Measurements from ENCODE around the gene SLC35G6.
"Not testable (repeated sequence)": the region's sequence is repeated elsewhere in the genome, so short reads cannot be mapped to it uniquely, and the experiment has no call there.

Gene SLC35G6

DNA sequence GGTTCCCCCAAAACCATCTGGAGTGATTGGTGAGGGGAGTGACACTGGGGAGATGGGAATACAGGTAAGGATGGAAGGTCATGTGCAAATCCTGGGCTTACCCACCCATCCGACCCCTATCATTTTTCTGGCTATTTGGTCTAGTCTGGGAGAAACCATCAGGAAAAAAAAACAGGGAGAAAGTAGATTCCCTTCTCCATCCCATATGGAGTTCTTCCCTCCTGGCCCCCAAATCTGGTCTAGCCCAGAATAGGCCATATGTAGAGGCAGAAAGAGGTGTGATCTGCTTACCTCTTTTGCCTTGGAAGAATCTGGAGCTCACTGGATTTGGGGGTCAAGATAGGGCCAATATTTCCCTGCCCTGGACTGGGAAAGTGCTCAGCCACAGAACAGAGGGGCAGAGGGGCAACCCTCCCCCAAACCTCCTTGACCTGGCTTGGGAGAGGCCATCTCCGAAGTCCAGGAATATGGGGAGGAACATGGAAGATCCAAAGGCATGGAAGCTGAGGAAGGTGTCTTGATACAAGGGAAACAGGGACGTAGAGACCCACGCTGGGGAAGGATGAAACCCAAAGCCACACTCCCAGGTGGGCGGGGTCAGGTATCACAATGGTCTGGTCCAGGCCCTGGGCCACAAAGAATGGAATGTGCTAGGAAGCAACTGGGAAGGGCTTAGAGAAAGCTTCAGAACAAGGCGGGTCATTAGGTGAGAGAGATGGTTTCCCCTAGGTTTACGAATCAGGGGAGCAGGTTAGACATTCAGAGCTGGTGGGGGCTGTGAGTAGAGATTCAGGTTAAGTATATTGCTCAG lies 20.2 kb upstream of the SLC35G6 start:
- DNase-seq = no peak

DNA sequence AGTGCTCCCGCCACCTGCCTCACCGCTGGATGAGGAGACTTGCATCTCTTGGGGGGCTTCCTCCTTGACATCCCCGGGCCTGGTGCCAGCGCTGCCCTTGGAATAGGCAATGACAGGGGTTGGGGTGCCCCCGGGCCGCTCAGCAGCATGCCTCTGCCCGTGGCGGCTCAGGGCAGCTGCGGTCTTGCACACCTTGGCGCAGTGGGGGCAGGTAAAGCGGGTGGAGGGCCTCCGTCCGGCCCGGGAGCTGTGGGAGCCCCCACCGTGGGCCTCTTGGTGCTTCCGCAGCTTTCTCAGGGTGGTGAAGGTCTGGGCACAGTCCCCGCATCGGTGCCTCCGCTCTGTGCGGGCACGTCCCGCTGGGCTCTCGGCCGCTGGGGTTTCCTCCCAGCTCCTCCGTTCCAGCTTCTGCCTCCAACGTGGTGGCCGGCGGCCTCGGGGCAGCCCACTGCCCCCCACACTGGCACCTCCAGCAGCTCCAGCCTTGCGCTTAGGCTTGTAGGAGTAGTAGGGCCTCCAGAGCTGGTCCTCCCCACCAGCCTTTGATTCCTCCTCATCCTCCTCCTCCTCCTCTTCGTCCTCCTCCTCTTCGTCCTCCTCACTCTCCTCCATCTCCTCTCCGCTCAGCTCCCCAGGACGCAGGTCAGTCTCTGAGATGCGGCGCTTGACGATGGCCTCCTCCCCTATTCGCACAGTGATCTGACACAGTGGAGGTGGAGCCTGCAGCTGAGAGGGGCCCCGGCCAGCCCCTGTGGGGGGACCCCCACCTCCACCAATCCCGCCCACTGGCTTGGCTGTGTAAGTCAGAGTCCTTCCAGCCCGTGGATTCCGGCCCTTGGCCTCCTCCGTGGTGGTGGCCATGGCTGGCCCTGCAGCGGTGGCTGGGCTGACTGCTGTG lies 18.5 kb upstream of the SLC35G6 start:
- no peak for DNase-seq

DNA sequence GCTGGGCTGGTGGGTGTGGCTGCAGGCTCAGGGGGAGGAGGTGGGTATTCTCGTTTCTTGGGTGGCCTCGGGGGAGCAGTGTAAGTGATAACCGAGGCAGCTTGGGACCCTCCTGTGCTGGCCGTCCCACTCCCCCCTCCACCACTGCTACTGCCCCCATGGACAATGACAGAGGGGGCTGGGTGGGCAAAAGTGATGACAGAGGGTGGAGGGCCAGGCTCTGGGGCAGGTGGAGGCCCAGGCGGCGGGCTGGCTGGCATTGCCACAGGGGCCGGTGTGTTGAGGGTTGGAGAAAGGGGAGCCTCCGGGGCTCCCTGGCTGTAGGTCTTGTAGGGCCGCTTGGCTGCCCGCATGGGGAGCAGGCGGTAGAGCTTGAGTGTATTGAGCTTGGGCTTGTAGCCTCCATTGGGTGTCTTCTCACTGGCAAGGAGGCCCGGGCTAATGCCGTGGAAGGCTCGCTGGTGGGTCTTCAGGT lies 17.8 kb upstream of the SLC35G6 start:
- DNase-seq = no peak

DNA sequence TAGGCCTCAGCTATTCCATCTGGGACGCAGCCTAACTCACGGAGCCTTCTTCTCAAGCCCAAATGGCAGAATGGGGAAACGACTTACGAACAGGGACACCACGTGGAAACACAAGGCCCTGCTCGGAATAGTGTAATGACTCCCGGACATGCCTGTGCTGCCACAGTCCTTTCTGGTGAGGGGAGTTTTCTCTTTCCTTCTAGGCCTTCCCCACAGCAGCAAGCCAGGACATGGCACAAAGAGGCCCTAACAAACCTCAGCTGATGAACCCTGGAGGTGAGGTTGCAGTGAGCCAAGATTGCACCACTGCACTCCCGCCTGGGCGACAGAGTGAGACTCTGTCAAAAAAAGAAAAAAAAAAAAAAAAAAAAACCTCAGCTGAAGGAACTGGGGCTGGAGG lies 17.2 kb upstream of the SLC35G6 start:
- DNase-seq = no peak

DNA sequence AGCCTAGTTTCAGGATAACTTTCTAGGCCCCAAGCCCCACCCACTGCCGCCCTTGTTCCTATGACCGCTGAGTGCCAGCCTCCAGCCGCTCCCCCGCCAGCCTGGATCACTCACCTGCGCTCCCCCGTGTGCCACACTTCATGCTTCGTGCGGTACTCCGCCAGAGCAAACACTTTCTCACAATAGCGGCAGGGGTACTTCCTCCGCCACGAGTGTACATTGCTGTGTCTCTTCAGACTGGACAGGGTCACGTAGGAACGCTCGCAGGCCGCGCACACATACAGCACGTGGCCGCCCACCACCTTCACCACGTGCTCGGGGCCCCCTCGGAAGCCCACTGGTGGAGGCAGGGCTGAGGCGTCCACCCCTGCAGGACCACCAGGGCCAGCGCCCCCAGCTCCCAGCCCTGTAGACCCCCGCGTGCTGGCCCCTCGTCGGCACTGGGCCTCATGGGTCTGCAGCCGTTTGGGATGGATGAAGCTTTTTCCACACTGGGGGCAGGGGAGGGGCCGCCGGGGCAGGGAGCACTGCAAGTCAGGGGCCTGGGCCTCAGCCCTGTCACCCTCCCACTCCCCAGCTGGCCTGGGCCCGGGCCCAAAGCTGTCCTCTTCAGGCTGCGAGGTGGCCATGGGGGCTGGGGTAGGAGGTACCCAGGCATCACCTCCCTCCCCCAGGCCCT lies 15.5 kb upstream of the SLC35G6 start:
- DNase-seq = no peak

DNA sequence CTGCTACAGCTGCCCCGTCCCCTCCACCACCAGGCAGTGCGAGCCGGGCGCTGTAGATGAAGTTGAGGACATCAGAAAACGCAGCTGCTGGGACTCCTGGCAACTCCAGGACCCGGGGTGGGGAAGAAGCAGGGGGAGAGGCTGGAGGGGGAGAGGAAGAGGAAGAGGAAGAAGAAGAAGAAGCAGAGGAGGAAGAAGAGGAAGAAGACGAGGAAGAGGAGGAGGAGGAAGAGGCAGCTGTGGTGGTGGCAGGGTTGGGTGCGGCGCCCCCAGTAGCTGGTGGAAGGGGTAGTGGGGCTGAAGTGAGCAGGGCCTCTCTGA lies 15.0 kb upstream of the SLC35G6 start:
- no peak for DNase-seq

DNA sequence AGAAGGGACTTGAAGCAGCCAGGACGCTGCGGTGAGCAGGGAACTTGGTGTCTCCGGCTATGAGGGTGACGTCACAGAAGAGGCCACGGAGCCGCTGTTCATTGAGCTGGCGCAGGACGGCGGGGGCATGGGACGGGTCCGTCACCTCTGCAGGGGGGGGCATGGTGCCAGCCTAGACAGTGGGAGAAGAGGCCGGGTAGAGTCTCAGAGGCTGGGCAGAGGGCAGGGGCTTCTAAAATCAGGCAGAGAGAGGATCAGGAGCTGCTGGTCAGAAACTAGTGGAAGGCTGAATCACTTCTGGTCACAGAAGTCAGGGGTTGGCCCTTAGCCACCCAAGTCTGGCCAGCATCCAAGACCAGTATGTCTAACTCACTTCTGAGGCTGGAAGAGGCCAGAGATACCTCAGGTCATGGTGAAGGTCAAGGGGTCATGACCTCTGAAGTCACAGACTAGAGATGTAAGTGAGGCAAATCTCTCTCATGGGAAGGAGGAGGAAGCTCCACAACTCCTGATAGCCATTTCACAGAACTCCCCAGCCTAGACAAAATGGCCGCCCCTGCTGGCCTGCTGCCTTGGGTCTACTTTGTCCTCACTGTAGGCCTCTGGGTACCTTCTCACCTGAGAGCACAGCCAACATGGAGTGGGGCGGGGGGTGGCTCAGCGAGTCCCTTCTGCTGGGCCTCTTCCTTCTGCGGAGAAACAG lies 14.5 kb upstream of the SLC35G6 start:
- DNase-seq = no peak

DNA sequence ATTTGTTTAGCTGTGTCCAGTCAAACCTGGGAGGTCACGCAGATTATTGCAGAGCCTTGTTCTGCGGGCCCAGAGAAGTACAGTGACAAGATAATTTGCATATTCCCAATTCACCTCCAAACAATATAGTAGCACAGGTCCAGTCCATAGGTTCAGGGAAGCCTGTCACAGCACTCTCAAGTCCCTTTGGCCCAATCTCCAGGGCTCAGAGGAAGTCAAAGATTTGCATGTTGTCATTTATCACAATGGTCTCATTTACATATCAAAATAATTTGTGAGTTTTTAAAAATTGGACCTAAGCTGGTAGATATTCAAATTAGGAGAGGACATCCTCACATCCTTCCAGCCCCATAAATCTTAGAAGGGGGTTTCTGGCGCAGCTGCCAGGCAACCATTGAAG lies 13.7 kb upstream of the SLC35G6 start:
- DNase-seq = no peak

DNA sequence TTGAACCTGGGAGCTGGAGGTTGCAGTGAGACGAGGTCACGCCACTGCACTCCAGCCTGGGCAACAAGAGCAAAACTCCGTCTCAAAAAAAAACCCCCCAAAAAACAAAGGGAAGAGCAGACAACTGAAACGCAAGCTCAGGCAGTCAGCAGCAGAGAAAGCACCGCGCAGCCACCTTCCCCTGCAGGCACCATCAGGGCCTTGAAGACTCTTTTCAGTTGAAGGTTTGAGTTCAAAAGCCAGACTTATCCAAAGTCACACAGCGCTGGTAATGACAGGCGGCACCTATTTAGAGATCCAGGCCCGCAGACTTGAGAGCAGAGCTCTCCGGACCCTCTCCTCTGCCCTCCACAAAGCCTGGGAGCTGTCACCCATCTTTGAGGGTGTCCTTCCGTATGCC lies 13.0 kb upstream of the SLC35G6 start:
- no peak for DNase-seq

DNA sequence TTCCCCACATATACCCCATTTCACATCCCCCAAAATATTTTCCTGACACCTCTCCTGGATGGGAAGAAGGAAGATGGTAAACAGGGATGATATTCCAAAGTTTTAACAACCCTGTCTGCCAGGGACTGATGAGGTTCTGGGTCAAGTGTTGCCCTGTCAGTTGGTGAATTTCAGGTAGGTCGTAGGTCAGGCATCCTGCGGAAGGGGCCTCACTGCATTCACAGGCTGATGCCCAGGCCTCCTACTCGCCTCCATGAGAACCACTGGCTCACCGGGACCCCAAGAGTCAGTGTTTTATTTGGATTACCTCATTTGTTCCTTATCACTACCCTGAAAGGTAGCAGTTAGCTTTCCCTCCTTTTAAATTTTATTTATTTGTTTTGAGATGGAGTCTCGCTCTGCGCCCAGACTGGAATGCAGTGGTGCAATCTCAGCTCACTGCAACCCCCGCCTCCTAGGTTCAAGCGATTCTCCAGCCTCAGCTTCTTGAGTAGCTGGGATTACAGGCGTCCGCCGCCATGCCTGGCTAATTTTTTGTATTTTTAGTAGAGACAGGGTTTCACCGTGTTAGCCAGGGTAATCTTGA lies 12.3 kb upstream of the SLC35G6 start:
- DNase-seq = no peak

DNA sequence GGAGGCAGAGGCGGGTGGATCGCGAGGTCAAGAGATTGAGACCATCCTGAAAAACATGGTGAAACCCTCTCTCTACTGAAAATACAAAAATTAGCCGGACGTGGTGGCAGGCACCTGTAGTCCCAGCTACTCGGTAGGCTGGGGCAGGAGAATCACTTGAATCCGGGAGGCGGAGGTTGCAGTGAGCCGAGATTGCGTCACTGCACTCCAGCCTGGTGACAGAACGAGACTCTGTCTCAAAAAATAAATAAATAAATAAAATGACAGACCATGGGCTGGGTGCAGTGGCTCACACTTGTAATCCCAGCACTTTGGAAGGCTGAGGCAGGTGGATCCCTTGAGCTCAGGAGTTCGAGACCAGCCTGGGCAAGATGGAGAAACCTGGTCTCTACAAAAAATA lies 11.4 kb upstream of the SLC35G6 start:
- DNase-seq = not testable (repeated sequence)

DNA sequence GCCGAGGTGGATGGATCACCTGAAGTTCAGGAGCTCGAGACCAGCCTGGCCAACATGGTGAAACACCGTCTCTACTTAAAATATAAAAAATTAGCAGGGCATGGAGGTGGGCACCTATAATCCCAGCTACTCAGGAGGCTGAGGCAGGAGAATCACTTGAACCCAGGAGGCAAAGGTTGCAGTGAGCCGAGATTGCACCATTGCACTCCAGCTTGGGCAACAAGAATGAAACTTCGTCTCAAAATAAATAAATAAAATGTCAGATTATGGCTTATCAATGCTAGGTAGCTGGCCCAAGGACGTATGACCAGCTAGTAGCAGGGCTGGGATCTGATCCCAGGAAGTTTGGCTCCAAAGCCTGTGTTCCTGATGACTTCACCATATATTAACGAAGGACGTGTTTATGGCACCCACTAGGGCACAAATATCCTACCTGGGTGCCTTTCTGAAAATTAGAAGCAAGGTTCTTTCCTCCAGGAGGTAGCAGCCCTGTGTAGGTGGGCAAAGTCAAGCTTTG lies 10.7 kb upstream of the SLC35G6 start:
- DNase-seq = not testable (repeated sequence)

DNA sequence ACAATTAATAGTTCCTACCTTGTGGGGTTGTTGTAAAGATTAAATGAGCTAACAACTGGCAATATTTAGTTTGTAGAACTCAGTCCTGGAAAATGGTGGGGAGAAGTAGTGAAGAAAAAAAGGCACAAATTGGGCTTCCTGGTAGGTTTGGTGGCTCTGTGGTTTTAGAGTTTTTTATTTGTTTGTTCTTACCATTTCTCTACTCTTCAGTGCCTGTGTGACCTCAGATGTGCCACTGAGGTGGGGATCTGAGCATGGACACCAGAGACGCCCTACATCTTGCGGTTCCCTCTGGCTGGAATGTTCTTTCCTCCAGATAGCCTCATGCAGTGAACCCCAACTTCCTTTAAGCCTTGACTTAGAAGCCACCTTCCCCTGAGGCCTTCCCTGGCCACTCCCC lies 9.5 kb upstream of the SLC35G6 start:
- DNase-seq = no peak

DNA sequence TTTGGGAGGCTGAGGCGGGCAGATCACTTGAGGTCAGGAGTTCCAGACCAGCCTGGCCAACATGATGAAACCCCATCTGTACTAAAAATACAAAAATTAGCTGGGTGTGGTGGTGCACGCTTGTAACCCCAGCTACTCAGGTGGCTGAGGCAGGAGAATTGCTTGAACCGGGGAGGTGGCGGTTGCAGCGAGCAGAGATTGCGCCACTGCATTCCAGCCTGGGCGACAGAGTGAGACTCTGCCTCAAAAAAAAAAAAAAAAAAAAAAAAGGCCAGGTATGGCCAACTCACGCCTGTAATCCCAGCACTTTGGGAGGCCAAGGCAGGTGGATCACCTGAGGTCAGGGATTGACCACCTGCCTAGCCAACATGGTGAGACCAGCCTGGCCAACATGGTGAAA lies 6.5 kb upstream of the SLC35G6 start:
- DNase-seq = not testable (repeated sequence)

DNA sequence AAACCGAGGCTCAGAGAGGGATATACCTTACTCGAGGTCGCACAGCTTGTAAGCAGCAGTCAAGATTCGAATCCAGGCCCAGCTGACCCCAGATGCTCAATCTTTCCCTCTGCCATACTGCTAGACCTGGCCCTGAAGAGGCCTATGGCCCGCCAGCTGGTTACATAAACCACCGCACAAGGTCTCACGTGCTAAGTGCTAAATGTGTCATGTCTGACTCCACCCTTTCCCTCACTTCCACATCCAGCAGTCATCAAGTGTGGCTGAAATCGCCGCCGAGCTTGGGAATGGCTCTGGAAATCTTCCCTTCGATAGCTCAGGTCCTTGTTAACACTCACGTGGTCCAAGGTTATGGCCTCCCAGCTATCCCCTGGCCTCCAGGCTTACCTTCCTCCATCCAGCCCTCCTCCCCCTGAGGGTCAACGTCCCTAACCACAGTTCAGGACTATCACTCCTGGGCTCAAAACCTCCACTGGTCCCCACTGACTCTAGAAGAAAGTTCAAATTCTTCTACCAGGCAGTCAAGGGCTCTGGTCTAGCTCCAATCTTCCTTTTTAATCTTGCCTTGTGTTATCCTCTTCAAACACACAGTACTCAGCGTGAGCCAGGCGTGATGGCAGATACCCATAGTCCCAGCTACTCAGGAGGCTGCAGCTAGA lies 5.4 kb upstream of the SLC35G6 start:
- DNase-seq = no peak

DNA sequence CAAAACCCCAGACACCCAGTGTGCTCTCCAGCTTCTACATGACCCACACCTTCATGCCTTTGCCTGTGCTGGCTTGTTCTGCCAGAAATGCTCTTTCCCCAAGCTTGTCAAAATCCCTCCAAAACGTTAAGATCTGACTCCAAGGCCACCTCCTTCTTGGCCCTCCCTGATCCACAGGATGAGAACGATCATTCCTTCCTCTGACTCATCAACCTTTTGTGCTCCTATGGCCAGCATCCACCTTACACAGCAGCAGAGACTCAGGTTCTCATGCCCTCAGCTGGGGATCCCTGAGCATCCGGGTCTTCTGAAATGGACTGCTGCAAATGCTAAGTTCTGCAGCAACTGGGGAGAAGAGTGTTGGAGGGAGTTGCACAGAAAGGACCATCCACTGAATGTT lies 4.8 kb upstream of the SLC35G6 start:
- no peak for DNase-seq

DNA sequence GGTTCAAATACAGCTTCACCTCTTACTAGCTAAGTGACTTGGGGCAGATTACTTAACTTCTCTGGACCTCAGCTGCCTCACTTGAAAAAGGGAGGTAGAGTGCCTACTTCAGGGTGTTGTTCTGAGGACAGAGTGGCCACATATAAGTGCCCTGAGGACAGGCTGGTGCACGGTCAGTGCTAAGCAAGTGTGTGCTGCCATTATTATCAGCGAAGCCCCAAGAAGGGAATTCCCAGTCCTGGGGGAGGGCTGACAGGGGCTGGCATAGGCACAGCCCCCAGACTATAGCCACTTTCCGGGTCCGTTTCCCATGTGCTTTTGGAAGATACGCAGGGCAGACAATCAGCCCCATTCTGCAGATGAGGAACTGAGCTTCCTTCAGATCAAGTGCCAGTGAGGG lies 4.3 kb upstream of the SLC35G6 start:
- no peak for DNase-seq

DNA sequence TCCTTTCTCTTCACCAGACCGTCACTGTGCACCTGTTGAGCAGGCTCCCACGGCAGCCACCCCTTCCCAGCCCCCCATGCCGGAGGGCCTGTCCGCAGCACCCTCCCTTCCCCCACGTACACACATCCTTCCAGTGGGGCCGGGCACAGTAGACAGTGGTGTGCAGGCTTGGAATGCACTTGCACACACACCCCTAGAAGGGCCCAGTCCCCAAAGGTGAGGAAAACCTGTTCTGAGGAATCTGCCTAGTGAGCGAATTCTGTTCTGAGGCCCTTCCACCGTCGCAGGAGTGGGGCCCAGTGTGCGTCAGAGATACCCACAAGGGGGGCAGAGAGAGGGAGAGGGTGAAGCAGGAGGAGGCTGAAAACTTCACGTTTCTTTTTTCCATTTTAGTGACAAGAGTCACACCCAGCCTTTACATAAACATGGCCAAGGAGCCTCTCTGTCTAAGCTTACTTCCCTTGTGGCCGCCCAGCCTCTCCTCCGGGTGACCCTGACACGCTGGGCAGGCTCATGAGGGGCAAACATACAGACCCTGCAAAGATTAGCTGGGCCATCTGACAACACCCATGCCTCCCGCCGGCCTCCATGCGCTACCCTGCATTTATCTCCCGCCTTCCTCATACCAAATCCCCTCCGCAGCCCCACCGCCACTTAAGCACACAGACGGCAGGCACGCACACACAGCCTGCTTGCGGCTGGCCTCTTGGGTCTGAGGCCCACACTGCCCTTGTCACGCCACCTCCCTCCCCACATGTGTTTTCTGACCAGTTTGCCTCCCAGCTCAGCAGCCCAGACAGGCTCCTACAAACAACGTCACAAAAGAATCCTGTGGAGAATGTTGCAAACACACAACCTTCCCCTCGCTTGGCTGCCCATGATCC lies 3.6 kb upstream of the SLC35G6 start:
- no peak for DNase-seq

DNA sequence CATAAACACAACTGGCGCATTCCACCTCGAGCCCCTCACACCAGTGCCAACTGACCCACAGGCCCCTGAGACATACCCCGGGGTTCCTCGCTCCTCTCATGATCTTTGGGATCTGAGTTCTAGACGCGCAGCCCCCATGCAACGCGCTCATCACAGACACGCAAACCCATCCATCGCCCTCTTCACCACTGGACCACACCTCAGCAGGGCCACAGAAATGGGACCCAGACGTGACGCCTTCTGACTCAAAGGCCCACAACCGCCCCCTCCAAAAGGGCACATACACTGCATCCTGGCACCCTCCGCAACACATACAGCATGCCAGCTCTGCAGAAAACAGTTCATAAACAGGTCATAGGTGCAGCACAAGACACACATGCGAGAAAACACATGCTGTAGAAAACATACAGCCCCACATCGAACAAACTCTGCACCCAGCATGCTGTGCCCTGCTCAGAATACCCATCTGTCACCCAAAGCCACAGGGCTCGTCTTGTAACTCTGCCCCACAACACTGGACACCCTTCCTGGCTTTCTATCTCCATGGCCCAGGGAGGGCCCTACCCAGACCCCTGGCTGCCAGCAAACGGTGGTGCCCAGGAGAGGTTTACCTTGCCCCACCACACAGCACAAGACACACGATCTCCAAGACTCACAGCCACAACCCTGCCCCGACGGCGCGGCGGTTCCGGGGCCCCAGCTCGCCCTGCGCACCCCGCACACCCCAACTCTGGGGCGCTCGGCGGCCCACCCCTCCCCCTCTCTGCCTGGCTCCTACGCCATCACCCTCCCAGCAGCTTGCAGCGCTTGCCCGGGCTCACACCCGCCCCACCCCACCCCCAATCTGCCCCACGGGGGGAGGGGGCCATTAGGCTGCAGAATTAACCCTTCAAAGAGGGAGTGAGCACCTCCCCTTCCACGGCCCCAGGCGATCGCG lies 2.7 kb upstream of the SLC35G6 start:
- DNase-seq = peak; percentile 33

Data from activated T-cell treated with anti-CD3 and anti-CD28 coated beads for 4 hours (primary cell).